Measurements from ENCODE around the gene ATP1B2. TPM values are rescaled to one million over a fixed set of nuclear protein-coding genes. Genes with fewer than 3 reads are reported as not detected.
A peak's percentile ranks its signal among the peaks of the same experiment; 100 is the strongest.

The ATP1B2 gene
- total RNA-seq, 4 donors from 2014 or later = 3.2 to 20.7 (median 8.0) TPM

DNA sequence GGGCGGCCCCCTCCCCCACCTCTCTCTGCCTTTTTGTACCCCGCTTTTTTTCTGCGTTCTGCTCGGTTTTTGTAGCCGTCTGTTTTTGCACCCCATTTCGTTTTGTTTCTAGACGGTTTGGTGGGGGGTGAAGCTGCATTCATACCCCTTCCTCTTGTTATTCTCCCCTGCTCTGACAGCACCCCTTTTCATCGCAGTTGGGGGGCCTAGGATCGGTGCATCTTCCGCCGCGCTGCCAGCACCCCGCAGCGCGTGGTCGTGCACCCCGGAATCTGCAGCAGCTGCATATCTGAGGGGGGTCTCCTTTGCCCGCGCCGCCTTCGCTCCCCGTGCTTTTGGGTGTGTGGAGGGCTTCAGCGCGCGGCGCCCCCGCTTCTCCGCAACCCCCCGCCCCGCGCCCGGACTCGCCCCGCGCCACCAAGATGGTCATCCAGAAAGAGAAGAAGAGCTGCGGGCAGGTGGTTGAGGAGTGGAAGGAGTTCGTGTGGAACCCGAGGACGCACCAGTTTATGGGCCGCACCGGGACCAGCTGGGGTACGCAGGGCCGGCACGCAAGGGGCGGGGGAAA, 455 bp downstream of the ATP1B2 start:
- H3K27me3 ChIP-seq = no peaks in the 10 kb centered on the region
- intact Hi-C loops (cut with DNase I; ENCODE audit: low total_unique reads) = no loop called here
- no peaks in the 10 kb centered on the region for H3K4me1 ChIP-seq
- peak overlapping the region; percentile 44 to 55 for H3K4me3 ChIP-seq
- no peaks in the 10 kb centered on the region for H3K9me3 ChIP-seq
- H3K27ac ChIP-seq = peak overlapping the region; percentile 56 to 81
- no peak for DNase-seq
- no peaks in the 10 kb centered on the region for H3K36me3 ChIP-seq
- TF ChIP-seq, protein P1, sequence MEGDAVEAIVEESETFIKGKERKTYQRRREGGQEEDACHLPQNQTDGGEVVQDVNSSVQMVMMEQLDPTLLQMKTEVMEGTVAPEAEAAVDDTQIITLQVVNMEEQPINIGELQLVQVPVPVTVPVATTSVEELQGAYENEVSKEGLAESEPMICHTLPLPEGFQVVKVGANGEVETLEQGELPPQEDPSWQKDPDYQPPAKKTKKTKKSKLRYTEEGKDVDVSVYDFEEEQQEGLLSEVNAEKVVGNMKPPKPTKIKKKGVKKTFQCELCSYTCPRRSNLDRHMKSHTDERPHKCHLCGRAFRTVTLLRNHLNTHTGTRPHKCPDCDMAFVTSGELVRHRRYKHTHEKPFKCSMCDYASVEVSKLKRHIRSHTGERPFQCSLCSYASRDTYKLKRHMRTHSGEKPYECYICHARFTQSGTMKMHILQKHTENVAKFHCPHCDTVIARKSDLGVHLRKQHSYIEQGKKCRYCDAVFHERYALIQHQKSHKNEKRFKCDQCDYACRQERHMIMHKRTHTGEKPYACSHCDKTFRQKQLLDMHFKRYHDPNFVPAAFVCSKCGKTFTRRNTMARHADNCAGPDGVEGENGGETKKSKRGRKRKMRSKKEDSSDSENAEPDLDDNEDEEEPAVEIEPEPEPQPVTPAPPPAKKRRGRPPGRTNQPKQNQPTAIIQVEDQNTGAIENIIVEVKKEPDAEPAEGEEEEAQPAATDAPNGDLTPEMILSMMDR (IDR thresholded peaks at IDR 0.05) = no peak
- TF ChIP-seq POLR2A (IDR thresholded peaks at IDR 0.05) = no peak

DNA sequence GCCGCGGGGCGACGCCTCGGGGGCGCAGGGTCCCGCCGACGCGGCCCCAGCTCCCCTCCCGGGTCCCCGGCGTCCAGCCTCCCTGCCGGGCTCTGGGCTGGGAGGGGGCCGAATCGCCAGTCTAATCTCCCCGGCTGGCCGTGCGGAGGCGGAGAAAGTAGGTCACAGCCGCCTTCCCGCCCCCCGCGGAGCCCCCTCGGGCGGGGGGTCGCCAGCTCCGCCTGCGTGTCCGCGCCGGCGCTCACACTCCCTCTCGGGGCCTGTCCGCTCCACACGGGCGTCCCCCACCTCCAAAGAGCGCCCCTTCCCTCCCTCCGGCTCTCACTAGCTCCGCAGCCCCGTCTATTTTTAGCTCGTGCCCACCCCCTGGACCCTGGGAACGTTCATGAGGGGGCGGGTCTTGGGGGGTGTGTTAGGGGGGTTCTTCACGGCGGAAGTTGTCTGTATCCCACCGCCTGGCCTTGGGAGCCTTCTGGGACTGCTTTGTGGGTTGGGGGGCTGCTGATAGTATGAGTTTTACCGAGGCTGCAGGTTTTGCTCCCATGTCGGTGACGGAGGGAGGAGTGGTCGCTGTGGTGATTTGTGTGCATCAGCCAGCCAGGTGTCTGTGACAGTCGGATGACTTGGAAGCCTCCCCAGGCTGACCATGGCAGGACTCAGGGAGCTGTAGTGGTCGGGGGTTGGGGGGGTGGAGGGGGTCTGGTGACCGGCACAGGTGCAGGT, 1.1 kb downstream of the ATP1B2 start:
- H3K9me3 ChIP-seq = no peaks in the 10 kb centered on the region
- peak; percentile 22 to 45 for DNase-seq
- H3K4me1 ChIP-seq = no peaks in the 10 kb centered on the region
- peak in 1 of 2 donors; percentile 6 for TF ChIP-seq POLR2A (IDR thresholded peaks at IDR 0.05)
- TF ChIP-seq, protein P1 (IDR thresholded peaks at IDR 0.05) = no peak
- intact Hi-C loops (cut with DNase I; ENCODE audit: low total_unique reads) = no loop called here
- peak overlapping the region; percentile 56 to 81 for H3K27ac ChIP-seq
- H3K4me3 ChIP-seq = peak overlapping the region; percentile 44 to 55
- H3K36me3 ChIP-seq = no peaks in the 10 kb centered on the region
- no peaks in the 10 kb centered on the region for H3K27me3 ChIP-seq

DNA sequence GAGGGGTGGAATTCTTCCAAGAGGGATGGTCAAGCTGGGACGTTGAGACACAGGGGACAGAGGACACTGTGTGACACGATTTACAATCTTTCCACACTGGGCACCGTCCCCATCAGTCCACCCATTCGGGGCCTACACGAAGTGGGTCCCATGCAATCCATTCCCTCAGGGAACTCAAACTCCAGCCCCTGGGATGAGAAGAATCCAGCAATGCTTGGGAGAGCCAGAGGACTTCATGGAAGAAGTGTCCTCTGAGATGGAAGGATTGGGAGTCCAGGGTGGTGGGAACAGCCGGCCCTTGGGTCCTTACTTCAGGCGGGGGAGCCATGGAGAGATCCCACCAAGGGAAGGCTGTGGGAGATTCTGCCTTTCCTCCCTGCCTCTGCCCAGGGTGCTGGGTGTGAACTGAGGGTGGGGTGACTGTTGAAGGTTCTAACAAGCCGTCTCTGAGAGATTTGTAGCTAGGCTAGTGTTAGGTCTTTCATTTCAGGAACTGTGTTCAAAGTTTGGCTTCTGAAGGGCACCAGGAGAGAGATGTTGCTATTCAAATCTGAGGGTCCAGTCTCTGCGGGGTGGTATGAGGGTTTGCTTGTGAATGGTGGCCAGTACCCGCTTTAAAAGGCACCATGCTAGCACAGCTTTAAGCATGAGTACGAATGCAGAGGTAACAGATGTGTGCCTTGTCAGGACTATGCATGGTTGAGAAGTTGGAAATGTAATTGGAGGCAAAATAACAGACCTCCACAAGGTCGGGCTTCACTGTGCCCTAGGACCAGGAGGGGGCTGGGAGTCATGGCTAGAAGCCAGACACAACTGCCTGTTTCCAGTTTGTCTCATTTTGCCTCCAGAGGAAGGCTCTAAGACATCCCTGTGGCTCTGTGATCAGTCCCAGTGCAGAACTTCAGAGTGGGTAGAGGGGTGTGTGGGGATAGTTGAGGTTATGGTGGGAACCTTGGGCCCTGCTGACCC, 1.9 kb downstream of the ATP1B2 start:
- intact Hi-C loops (cut with DNase I; ENCODE audit: low total_unique reads) = no loop called here
- Histone ChIP-seq H3K27me3 (no peaks in the 10 kb centered on the region), H3K4me3 (no peak overlapping the region)

DNA sequence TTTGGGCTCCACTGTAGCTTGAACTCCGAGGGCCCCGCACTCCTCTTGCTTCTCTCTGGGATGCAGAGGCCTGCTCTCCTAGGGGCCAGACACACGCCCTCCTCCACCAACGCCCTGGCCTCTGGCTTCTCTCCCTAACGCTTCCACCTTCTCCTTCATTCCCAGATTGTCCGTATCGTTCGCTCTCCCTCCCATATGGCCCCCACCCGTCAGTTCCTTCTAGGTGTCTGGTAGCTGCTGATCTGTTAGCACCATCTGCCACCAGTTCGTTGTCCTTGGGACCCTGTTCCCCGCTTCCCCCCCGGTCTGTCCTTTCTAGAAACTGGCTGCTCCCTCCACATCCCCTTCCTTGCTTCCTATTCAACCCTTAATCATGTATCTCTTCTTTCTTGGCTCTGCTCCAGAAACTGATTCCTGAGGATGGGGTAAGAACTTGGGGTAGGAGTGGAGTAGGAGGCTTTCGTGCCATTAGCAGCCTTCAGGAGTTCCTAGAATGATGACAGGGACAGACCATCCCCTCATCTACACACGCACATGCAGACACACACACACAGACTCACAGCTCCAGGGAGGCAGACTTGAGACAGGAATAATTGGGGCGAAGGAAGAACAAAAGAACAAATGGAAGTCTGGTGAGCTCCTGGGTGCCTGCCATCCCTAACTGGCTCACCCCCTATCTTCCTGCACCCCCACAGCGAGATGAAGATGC, 4.3 kb downstream of the ATP1B2 start:
- Histone ChIP-seq H3K4me1 (peaks cover 0 to 4% of the 10 kb centered on the region in 2 donors), H3K4me3 (no peak overlapping the region), H3K36me3 (no peaks in the 10 kb centered on the region), H3K27me3 (no peaks in the 10 kb centered on the region), H3K27ac (no peak overlapping the region), H3K9me3 (no peaks in the 10 kb centered on the region)
- TF ChIP-seq POLR2A (IDR thresholded peaks at IDR 0.05) = no peak
- DNase-seq = no peak
- intact Hi-C loops (cut with DNase I; ENCODE audit: low total_unique reads) = no loop called here

More for the DNA sequence above, 1.9 kb downstream of the ATP1B2 start:
- Histone ChIP-seq H3K9me3 (no peaks in the 10 kb centered on the region), H3K27ac (peak overlapping the region; percentile 56 to 81), H3K36me3 (no peaks in the 10 kb centered on the region), H3K4me1 (peaks cover 0 to 4% of the 10 kb centered on the region in 2 donors)
- TF ChIP-seq, protein P1 (IDR thresholded peaks at IDR 0.05) = no peak
- no peak for TF ChIP-seq POLR2A (IDR thresholded peaks at IDR 0.05)
- DNase-seq = no peak

DNA sequence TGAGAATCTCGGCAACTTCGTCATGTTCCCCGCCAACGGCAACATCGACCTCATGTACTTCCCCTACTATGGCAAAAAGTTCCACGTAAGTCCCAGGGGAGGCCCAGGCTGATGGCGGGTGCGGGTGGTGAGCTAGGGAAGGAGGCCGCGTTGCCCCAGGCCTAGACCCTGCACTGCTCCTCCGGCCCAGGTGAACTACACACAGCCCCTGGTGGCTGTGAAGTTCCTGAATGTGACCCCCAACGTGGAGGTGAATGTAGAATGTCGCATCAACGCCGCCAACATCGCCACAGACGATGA, 4.8 kb downstream of the ATP1B2 start:
- Histone ChIP-seq H3K9me3 (no peaks in the 10 kb centered on the region), H3K27ac (no peak overlapping the region), H3K4me3 (no peak overlapping the region), H3K27me3 (no peaks in the 10 kb centered on the region), H3K4me1 (peaks cover 0 to 4% of the 10 kb centered on the region in 2 donors), H3K36me3 (no peaks in the 10 kb centered on the region)
- no peak for DNase-seq
- no peak for TF ChIP-seq POLR2A (IDR thresholded peaks at IDR 0.05)
- TF ChIP-seq, protein P1 (IDR thresholded peaks at IDR 0.05) = no peak
- intact Hi-C loops (cut with DNase I; ENCODE audit: low total_unique reads) = no loop called here

All from uterus (tissue), 4 donors.